ENCODE data around the gene ABCC8. TPM values are rescaled to one million over a fixed set of nuclear protein-coding genes. Genes with fewer than 3 reads are reported as not detected.

ABCC8 gene
- total RNA-seq, 4 donors from 2014 or later = under 0.01 TPM; not detected in 3

DNA sequence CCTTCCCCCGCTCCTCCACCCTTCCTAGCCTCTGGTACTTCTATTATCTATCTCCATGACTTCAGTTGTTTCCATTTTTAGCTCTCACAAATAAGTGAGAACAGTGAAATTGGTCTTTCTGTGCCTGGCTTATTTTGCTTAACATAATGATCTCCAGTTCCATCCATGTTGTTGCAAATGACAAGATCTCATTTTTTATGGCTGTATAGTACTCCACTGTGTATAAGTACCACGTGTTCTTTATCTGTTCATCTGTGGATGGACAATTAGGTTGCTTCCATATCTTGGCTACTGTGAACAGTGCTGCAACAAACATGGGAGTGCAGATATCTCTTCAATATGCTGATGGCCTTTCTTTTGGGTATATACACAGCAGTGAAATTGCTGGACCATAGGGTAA lies 6.9 kb upstream of the ABCC8 start:
- Histone ChIP-seq H3K9me3 (no peaks in the 10 kb centered on the region), H3K27ac (no peak overlapping the region), H3K27me3 (peaks cover 0 to 38% (median 0%) of the 10 kb centered on the region in 4 donors), H3K4me3 (no peak overlapping the region), H3K36me3 (no peaks in the 10 kb centered on the region), H3K4me1 (no peaks in the 10 kb centered on the region)
- no peak for TF ChIP-seq POLR2A (IDR thresholded peaks at IDR 0.05)
- TF ChIP-seq, protein P1, sequence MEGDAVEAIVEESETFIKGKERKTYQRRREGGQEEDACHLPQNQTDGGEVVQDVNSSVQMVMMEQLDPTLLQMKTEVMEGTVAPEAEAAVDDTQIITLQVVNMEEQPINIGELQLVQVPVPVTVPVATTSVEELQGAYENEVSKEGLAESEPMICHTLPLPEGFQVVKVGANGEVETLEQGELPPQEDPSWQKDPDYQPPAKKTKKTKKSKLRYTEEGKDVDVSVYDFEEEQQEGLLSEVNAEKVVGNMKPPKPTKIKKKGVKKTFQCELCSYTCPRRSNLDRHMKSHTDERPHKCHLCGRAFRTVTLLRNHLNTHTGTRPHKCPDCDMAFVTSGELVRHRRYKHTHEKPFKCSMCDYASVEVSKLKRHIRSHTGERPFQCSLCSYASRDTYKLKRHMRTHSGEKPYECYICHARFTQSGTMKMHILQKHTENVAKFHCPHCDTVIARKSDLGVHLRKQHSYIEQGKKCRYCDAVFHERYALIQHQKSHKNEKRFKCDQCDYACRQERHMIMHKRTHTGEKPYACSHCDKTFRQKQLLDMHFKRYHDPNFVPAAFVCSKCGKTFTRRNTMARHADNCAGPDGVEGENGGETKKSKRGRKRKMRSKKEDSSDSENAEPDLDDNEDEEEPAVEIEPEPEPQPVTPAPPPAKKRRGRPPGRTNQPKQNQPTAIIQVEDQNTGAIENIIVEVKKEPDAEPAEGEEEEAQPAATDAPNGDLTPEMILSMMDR (IDR thresholded peaks at IDR 0.05) = no peak
- intact Hi-C loops (cut with DNase I) = no loop called here
- no peak for DNase-seq
- 71 to 77% methylated on average over 2 of the region's 2 CpGs for WGBS, 2 donors

DNA sequence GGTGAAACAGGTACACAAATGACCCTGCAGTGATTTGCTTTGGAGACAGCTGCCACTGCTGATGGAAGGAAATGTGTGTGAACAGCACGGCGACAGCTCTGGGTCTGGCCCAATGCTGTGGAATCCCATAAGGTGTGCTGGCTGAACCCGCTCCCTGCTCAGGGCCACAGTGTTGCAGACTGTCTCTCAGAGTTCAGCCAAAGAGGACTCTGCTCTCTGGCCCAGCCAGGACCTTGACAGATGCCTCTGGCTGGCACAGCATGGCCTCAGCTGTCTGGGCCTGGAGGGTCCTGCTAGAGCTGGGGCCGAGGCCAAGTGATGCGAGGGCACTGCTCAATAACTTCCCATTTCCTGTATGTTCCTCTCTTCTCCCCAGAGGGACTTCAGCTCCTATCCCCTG lies 5.3 kb upstream of the ABCC8 start:
- Histone ChIP-seq H3K27me3 (peaks cover 0 to 42% (median 2%) of the 10 kb centered on the region in 4 donors), H3K27ac (no peak overlapping the region), H3K4me1 (peaks cover 0 to 1% (median 0%) of the 10 kb centered on the region in 3 donors), H3K4me3 (no peak overlapping the region), H3K9me3 (no peaks in the 10 kb centered on the region), H3K36me3 (no peaks in the 10 kb centered on the region)
- intact Hi-C loops (cut with DNase I) = no loop called here
- TF ChIP-seq, protein P1 (IDR thresholded peaks at IDR 0.05) = no peak
- no peak for TF ChIP-seq POLR2A (IDR thresholded peaks at IDR 0.05)
- WGBS, 2 donors = 55% methylated on average over 2 of the region's 5 CpGs; no CpG with 5 or more reads in 1 of the 2 donors
- no peak for DNase-seq

DNA sequence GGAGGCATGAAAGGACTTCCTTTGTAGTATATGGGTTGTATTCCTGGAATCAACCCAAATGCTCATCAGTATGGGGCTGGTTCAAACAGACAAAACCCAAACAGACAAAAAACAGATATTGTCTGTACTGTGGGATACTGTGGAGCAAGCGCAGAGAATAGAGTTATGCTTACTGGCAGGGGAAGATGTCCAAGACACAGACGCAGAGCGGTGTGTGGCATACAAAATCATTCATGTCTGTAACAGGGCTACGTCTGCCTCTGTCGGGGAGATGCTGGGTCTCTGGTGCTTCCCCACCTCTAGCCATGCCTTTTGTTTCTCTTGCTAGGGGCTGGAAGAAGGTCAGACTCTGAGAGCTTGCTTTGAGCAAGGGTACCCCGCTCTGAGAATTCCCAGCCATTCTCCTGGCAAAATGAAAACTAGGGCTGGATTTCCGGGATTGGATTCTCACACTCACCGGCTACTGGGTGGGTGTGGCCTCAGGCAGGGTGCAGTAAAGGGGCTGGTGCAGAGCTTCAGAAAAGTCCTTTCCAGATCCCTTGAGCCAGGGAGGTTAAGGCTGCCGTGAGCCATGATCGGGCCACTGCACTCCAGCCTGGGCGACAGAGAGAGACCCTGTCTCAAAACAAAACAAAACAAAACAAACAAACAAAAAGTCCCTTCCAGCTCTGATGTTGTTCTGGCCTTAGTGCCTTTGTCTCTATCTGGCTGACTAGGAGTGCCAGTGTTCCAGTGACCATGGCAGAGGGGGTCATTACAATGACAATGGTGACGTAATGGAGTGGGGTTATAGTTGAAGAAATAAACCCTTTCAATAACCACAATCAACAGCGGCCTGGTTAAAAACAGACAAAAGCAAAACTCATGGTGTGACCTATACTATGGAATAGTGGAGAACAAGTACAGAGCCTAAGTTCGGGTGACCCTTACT lies 2.9 kb upstream of the ABCC8 start:
- Histone ChIP-seq H3K27me3 (peaks cover 0 to 52% (median 9%) of the 10 kb centered on the region in 4 donors), H3K36me3 (no peaks in the 10 kb centered on the region), H3K4me3 (no peak overlapping the region), H3K4me1 (peaks cover 0 to 14% (median 3%) of the 10 kb centered on the region in 3 donors), H3K27ac (no peak overlapping the region), H3K9me3 (no peaks in the 10 kb centered on the region)
- no peak for DNase-seq
- WGBS, 2 donors = 25 to 43% methylated on average over 11 to 12 of the region's 14 CpGs
- no peak for TF ChIP-seq POLR2A (IDR thresholded peaks at IDR 0.05)
- TF ChIP-seq, protein P1 (IDR thresholded peaks at IDR 0.05) = no peak
- intact Hi-C loops (cut with DNase I) = no loop called here

DNA sequence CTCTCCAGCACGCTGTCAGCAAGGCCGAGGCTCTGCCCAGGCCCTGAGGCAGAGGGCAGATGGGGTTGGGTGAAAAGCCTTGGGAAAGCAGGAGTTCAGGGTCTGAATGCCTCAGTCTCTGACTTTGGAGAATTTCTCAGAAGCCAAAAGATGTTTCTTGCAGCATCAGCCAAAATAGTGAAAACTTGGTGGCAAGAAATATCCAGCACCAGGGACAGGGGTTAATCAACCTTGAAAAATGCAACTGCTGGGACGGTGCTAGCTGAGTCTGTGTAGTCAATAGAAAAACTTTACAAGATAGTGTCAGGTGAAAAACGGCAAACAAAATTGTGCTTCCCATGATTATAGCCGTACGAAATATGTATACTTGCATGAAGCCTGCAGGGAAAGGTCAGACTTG lies 1.4 kb upstream of the ABCC8 start:
- TF ChIP-seq POLR2A (IDR thresholded peaks at IDR 0.05) = no peak
- TF ChIP-seq, protein P1 (IDR thresholded peaks at IDR 0.05) = no peak
- 38 to 42% methylated on average over 6 of the region's 6 CpGs for WGBS, 2 donors
- Histone ChIP-seq H3K4me1 (peaks cover 0 to 14% (median 3%) of the 10 kb centered on the region in 3 donors), H3K27me3 (peaks cover 0 to 66% (median 9%) of the 10 kb centered on the region in 4 donors), H3K9me3 (no peaks in the 10 kb centered on the region), H3K36me3 (no peaks in the 10 kb centered on the region), H3K27ac (no peak overlapping the region), H3K4me3 (no peak overlapping the region)
- DNase-seq = no peak
- intact Hi-C loops (cut with DNase I) = no loop called here

DNA sequence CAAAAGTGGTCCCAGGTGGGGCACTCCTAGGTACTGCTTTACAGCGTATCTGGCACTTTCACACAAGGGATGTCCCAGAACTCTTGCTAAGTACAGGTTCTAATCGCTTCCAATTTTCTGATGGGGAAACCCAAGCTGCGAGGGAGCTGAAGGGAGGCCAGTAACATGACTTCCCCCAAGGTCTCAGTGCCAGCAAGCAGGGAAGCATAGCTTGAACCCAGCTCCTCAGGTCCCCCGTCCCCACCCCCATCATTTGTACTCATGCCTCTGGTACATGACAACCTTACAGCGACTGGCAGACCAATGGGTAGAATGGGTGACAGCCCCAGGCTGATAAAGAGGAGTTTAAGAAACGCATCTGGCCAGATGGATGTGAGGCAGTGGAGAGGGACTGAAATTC lies 716 bp upstream of the ABCC8 start:
- WGBS, 2 donors = 64% methylated on average over 1 to 5 of the region's 6 CpGs
- no peak overlapping the region for H3K4me3 ChIP-seq
- H3K27me3 ChIP-seq = peaks cover 0 to 73% (median 9%) of the 10 kb centered on the region in 4 donors
- no peak for DNase-seq
- intact Hi-C loops (cut with DNase I) = no loop called here
- H3K9me3 ChIP-seq = no peaks in the 10 kb centered on the region
- no peak for TF ChIP-seq POLR2A (IDR thresholded peaks at IDR 0.05)
- TF ChIP-seq, protein P1 (IDR thresholded peaks at IDR 0.05) = no peak
- peaks cover 0 to 14% (median 3%) of the 10 kb centered on the region in 3 donors for H3K4me1 ChIP-seq
- no peak overlapping the region for H3K27ac ChIP-seq
- no peaks in the 10 kb centered on the region for H3K36me3 ChIP-seq
